HL-60 (cell line): ENCODE results near the gene C1orf141.
"Not testable (repeated sequence)": the region's sequence is repeated elsewhere in the genome, so short reads cannot be mapped to it uniquely, and the experiment has no call there.

ENCODE experiments used
- DNase-seq, 2 experiments: peaks; one replicate each; pipeline ENCODE4 v3.0.0-alpha.2; 2010 to 2020; ENCODE audit warnings: low read depth in 1 of 2, low spot score in 1 of 2
- H3K27ac ChIP-seq: fragments of 250-450 bp; sonication (Bioruptor Pico); replicated peaks from 2 replicates; pipeline ENCODE4 v1.5.1; 2020; ENCODE audit warnings: mild to moderate bottlenecking, moderate library complexity
- H3K27me3 ChIP-seq: fragments of 250-450 bp; sonication (Bioruptor Pico); 2 replicates; pipeline ENCODE4 v1.5.1; 2021; ENCODE audit warnings: mild to moderate bottlenecking, moderate library complexity; ENCODE audit not compliant: insufficient read depth, poor library complexity, severe bottlenecking
- H3K4me3 ChIP-seq: replicated peaks from 2 replicates; pipeline ENCODE4 v1.5.1; 2011; ENCODE audit warnings: mild to moderate bottlenecking, control low read depth, low read length; ENCODE audit not compliant: insufficient read depth
- GABPA ChIP-seq: IDR thresholded peaks from 2 replicates; pipeline ENCODE4 v1.6.1; 2012; ENCODE audit warnings: low read depth
- POLR2AphosphoS5 ChIP-seq: IDR thresholded peaks from 2 replicates; pipeline ENCODE4 v1.6.1; 2012; ENCODE audit warnings: low read depth
- SPI1 ChIP-seq: IDR thresholded peaks from 2 replicates; pipeline ENCODE4 v1.6.1; 2012; ENCODE audit warnings: low read depth, mild to moderate bottlenecking, borderline replicate concordance
- TF ChIP-seq, protein P1 (sequence below): IDR thresholded peaks from one replicate; pipeline ENCODE4 v1.5.1; 2011; ENCODE audit warnings: low read length, control low read depth, inconsistent platforms; ENCODE audit not compliant: insufficient read depth
- TF ChIP-seq, protein P2 (sequence below): IDR thresholded peaks from 2 replicates; pipeline ENCODE4 v1.6.1; 2012; ENCODE audit warnings: low read depth; ENCODE audit not compliant: insufficient replicate concordance

Gene C1orf141

DNA sequence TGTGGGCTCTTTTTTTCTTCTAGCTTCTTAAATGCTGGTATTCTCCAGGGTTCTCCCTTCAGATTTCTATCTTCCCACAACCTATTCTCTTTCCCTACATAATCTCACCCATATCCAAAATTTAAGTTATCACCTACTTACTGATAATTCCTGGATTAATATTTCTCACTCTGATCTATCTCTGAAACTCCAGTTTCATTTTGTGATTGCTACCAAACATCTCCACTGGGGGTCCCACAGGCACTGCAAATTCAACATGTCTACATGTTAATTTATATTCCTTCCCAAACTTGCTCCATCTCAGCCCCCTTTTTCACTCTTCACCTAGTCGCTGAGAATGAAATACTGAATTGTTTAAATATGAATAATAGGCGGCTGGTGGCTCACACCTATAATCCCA, 9.9 kb upstream of the C1orf141 start:
- DNase-seq, result no peak
- Histone ChIP-seq H3K27ac (no peak overlapping the region), H3K27me3 (peaks cover under 1% of the 10 kb centered on the region), H3K4me3 (no peak overlapping the region)
- TF ChIP-seq SPI1 (no peak), GABPA (no peak), POLR2AphosphoS5 (no peak)
- TF ChIP-seq, protein P1, sequence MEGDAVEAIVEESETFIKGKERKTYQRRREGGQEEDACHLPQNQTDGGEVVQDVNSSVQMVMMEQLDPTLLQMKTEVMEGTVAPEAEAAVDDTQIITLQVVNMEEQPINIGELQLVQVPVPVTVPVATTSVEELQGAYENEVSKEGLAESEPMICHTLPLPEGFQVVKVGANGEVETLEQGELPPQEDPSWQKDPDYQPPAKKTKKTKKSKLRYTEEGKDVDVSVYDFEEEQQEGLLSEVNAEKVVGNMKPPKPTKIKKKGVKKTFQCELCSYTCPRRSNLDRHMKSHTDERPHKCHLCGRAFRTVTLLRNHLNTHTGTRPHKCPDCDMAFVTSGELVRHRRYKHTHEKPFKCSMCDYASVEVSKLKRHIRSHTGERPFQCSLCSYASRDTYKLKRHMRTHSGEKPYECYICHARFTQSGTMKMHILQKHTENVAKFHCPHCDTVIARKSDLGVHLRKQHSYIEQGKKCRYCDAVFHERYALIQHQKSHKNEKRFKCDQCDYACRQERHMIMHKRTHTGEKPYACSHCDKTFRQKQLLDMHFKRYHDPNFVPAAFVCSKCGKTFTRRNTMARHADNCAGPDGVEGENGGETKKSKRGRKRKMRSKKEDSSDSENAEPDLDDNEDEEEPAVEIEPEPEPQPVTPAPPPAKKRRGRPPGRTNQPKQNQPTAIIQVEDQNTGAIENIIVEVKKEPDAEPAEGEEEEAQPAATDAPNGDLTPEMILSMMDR, result no peak
- TF ChIP-seq, protein P2, sequence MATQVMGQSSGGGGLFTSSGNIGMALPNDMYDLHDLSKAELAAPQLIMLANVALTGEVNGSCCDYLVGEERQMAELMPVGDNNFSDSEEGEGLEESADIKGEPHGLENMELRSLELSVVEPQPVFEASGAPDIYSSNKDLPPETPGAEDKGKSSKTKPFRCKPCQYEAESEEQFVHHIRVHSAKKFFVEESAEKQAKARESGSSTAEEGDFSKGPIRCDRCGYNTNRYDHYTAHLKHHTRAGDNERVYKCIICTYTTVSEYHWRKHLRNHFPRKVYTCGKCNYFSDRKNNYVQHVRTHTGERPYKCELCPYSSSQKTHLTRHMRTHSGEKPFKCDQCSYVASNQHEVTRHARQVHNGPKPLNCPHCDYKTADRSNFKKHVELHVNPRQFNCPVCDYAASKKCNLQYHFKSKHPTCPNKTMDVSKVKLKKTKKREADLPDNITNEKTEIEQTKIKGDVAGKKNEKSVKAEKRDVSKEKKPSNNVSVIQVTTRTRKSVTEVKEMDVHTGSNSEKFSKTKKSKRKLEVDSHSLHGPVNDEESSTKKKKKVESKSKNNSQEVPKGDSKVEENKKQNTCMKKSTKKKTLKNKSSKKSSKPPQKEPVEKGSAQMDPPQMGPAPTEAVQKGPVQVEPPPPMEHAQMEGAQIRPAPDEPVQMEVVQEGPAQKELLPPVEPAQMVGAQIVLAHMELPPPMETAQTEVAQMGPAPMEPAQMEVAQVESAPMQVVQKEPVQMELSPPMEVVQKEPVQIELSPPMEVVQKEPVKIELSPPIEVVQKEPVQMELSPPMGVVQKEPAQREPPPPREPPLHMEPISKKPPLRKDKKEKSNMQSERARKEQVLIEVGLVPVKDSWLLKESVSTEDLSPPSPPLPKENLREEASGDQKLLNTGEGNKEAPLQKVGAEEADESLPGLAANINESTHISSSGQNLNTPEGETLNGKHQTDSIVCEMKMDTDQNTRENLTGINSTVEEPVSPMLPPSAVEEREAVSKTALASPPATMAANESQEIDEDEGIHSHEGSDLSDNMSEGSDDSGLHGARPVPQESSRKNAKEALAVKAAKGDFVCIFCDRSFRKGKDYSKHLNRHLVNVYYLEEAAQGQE, result no peak

DNA sequence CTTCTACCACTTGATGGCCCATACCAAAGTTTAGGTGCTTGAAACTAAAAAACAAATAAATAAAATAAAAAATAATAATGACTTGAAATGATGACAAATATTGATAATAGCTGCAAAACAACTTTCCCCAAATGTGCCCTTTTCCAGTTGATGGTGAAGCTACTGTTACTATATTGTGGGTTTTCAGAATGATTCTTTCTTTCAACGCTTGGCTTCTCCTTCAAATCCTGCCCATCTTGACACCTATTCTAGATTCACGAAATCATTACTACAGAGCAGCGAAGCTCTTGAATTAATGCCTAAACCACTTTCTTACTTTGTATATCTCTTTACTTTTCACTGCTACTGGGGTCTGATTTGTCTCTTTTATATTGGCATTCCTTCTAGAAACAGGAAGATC, 9.2 kb upstream of the C1orf141 start:
- TF ChIP-seq, protein P2, result no peak
- TF ChIP-seq, protein P1, result no peak
- Histone ChIP-seq H3K27ac (no peak overlapping the region), H3K27me3 (no peaks in the 10 kb centered on the region), H3K4me3 (no peak overlapping the region)
- no peak for DNase-seq

DNA sequence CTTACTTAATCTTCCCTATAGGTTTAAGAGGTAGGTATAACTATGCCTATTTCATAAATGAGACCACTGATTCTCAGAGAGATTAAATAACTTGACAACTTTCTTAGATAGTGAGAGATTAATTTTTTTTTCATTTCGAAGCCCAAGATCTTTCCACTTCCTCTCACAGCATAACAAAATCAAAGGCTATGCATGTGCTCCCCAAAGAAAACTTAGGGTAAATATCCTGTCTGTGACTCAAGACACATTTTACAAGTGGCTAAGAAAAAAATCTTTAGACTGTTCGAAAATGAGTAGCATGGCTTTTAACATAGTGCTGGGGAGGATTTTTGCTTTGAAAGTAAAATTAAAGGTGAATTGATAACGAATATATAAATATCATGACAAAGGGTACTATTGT, 8.2 kb upstream of the C1orf141 start:
- Histone ChIP-seq H3K27ac (no peak overlapping the region), H3K27me3 (no peaks in the 10 kb centered on the region), H3K4me3 (no peak overlapping the region)
- DNase-seq, result no peak
- TF ChIP-seq, protein P1, result no peak
- TF ChIP-seq GABPA (no peak), POLR2AphosphoS5 (no peak), SPI1 (no peak)
- TF ChIP-seq, protein P2, result no peak

DNA sequence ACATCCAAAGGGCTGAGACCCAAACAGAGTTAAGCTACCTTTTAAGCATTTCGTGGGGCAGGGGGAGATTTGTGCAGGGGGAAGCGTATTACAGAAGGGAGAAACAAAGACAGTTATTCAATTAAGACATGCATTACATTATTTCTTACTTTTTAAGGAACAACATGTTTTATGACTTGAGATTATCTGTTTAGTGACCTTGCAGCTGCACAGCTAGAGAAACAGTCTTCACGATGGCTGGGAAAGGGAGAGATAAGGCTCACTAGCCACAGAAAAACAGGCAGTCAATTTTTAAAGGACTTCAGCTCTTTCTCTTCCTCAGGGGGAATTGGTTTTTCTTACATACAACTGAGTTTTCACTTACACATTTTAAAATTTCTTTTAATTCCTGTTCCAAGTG, 7.1 kb upstream of the C1orf141 start:
- H3K4me3 ChIP-seq, H3K27me3 ChIP-seq, DNase-seq, H3K27ac ChIP-seq: not testable (repeated sequence)
